8988T (cell line): ENCODE measurements around the gene MDK.

Source experiments
- DNase-seq: peaks from one replicate; pipeline ENCODE4 v3.0.0; 2011

Gene MDK

DNA sequence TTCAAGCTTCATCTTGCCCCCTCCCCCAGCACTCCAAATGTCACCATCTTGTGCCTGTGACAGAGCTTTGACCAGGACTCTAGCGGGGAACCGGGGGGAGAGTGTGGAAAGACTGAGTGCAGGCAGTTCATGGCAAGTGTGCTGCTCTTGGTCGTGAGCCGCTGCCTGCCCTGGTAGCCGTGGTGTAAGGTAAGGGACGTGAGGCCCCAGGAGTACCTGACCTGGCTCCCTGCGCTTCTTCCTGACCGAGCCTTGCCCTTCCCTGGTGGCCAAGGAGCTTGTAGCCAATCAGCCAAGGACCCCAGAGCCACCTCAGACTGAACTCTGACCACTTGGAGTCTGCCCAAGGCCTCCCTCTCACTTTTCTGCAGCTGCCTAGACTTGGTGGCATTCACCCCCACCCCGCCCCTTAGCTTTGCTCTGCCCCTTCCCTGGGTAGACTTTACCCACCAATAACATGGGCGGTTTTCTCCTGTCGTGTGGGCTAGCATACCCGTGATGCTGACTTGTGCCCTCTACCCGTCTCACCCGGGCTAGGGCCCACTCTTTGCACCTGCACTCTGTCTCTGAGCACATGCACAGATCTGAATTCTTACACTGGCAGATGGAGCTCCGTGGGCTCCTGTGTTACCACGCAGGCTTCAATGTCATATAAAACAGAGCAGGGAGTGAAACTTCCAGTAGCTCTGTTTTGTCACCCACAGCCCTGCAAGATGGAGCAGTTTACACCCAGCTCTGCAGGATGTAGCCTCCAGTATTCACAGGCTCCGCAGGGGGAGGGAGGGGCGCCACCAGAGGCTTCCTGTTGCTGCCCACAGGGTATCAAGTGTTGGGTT lies 32.7 kb upstream of the MDK start:
- no peak for DNase-seq

DNA sequence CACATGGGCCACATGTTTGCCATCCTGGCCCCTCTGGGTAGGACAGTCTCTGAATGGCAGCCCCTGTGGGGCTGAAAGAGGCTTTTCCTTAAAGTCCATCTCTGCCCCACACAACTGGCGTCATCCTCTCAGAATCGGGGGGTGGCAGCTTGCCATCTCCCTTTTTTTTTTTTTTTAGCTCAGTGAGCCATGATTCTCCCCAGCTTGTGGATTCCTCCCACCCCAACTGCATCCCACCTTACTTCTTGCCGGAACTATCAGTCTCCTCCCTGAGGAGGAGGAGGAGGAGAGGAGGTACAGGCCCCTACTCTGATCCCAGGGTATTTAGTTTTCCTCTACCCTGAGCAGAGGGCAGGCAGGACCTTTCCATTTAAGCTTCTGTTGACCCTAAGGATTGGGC lies 30.8 kb upstream of the MDK start:
- DNase-seq = no peak

DNA sequence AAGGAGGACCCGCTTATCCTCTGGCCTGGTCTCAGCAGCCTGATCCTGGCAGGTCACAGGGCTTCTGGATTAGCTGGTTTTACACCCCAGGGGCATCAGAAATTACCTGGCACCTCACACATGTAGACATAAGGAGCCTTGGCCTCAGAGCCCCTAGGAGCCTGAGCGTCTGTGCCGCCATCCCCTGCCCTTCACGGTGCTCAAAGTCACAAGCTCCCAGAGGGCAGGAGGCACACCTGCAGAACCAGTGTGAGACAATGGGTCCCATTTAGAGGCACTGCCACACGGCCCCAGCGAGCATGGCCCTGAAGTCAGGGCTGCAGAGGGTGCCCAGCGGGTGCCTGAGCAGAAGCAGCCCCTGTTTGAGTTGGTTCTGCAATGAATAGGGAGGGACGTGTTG lies 30.3 kb upstream of the MDK start:
- DNase-seq = no peak

DNA sequence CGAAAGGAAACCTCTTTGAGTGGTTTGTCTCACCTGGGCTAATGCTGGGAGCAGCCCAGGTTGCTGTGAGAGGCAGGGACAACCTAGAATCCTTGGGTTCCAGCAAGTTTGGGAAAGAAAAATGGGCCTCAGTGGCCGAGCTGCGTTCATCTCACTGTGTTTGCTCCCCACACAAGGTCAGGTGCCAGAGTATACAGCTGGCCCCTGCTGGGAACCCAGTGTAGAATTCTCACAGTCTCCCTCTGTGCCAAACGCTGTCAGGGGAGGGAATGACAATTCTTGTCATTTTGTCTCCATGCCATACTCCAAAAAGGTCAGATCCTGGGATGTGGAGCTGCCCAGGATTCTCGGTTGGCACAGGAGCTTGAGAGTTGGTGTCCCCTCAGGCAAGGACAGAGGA lies 29.9 kb upstream of the MDK start:
- DNase-seq = no peak

DNA sequence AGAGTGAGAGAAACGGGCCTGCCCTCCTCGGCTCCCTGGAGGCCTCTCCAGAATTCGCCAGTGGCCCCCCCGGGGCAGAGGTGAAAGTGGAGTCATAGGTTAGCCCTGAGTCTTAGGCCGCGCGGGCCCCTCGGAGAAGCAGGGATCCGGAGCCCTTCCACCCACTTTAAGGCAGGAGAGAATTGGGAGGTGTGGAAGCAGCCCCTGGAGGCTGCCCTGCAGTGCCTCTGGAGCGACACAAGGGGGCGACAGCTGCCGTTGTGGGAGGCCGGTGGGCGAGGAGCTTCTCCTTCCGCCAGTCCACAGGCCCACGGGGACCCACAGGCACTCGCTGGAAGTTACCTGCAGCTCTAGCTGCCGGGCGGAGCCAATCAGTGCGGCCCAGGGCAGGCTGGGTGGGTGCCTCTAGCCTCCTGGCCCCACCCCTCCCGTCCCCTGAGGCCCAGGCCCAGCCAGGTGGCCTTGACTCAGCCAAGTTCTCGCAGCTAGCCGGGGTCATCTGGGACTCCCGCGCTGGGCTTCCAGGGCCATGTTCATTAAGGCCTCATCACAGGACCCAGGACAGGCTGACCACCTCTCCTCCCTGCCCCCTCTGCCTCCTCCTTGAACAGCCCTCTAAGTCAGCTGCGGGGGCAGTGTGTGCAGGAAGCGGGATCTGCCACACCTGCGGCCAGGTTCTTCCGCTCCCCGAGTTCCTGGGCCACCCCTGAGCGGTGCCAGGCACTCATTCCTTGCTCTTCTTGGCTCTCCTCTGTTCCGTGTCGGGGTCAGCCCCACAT lies 29.2 kb upstream of the MDK start:
- peak; percentile 81 for DNase-seq

DNA sequence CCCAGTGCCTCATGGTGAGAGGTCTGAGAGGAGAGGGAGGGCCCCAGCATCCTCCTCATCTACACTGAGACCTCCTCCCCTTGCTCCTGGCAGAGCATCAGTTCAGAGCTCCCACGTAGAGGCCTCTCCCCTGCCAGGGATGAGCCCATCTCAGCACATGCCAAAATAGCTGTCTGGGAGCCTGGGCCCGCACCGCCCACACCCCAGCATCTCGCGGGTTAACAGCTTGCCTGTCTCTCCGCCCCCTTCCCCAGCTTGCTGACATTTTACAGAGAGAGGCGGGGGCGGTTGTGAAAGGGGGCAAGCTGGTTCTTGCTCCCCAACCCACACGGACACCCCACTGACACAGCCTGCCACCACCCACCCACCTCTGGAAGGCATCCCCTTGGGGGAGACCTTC lies 27.8 kb upstream of the MDK start:
- no peak for DNase-seq

DNA sequence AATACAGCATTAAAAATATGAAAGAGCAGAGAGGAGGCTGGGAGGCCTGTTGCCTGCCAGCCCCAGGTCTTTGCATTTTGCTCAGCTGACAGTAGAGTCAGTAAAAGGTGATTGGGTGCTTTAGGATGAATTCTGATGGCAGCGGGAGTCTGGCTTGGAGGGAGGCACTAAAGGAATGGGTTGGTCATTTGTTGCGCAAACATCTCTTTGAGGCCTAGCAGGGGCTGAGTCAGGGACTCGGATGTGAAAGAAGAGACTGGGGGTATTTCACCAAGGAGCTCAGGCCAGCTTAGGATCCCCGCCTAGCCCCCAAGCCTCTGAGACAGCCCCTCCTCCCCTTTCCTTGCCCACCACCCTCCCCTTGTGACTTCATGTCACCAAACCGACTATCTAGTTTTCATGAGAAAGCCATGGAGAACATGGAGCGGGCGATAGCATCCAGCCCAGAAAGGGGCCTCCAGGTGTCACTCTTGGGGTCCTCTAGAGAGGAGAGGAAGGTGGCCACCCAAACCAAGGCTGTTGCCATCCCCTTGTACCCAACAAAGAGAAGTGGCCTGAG lies 24.5 kb upstream of the MDK start:
- DNase-seq = no peak

DNA sequence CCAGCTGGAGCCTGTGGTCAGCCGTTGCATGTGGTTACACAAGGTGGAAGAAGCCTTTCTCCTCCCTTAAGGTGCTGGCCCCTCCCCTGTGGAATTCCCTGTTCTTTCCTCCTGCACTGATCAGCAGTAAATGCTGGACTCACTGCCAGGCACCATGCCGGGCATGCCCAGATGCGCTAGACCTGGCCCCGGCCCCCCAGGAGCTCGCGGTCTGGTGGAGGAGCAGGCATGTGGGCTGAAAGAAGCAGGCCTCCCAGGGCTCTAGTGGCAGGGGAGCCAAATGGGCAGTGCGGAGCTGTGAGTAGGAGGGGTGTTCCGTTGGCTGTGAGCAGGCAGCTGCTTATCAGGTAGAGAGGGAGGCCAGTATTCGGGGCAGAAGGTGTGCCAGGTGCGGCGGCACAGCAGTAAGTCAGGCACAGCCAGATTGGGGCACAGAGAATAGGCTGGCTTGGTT lies 24.0 kb upstream of the MDK start:
- DNase-seq = no peak

DNA sequence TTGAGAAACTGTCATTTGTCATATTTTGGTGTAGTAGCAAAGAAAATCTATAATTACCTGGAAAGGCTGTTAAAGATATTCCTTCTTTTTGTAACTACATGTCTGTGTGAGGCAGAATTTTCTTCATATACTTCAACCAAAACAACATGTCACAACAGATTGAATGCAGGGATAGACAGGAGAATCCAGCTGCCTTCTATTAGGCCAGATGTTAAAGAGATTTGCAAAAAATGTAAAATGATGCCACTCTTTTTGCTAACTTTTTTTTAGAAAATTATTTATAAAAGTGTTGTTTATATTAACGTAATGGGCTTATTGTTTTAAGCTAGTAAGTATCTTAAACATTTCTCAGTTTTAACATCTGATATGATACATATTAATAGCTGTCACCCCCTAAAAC lies 21.5 kb upstream of the MDK start:
- DNase-seq = no peak

DNA sequence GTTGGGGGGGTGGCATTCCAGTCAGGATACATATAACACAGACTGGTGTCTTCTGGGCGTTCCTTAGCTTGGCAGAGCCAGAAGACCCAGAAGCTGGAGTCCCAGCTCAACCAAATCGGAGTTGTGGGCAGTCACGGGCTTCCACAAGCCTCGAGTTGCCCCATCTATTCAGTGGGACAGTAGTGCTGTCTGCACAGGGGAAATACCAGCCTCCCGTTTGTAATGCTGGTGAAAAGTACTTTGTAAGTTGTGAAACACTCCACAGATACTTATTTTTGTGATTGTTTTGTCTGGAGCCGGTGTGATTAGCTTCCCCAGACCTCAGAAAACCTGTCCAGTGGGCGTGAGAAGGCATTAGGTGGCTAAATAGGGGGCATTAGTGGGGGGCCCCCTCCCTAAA lies 20.6 kb upstream of the MDK start:
- DNase-seq = no peak

DNA sequence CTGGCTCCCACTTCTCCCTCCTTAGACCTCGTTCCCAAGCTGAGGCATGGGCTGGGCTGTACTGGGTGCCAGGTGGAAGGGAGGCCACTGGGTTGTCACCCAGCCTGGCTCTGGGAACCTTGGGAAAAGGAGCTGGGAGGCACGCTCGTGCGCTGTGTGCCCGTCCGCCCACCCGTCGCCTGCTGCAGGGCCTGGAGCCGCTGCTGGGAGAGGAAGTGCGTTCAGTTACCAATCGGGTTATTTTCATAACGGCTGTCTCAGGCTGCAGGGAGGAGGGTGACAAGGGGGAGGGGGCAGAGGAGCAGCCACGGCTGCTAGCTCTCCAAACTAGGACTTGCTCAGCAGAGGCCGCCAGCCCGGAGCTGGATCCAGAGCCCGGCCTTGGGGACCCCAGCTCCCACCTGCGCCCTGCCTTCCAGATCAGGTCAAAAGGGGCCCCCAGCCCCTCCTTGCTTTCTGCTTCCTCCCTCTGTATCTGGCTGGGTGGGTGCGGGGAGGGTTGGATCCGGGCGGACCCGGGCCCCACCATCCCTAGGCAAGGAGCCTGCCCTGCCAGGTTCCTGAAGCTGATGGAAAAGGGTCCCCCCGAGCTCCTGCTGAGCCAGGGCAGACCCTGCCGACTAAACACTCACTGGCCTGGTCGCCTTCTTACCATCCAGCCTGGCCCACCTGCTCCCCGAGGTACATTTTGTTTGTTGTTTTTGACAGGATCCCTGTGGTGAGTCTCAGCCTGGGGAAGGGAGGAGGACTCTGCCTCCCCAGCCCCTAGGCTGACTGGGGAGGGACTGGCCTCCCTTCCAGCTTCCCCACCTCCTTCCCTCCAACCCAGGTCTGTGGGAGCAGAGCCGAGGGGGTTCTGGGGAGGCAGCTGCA lies 19.9 kb upstream of the MDK start:
- DNase-seq = no peak

DNA sequence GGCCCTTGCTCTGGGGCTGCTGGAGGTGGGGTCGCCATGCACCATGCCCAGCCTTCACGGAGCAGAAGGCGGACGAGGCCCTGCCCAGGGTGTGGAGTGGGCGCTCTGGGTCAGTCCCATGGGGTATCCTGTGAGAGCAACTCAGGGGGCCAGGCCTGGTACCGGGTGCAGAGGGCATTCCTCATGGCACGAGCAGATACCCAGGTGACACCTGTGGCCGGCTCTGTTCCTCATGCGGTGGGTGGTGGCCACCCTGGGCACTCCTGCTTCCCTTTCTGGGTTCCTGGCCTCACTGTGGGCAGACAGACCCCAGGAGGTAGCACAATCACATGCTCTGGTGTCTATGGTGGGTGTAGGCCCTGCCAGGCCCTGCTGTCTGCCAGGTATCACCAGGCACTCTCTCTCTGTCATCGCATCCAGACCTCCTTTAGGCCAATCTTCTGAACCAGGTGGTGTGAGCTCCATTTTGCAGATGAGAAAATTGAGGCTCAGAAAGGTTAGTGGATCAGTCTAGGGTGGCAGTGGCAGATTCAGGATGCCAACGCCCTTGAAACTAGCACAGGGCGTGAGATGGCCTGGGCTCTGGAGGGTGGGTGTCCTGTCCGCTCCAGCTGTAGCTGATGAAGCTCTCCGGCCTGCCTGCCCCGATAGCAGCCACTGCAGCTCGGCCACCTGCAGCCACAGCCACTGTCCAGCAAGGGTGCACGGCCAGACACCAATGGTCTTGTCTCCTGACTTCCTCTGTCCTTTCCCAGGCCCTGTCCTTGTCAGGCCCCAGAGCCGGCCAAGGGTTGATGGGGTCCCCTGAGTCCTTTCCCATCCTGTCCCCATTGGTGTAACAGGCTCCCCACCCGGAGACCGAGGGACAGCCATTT lies 19.1 kb upstream of the MDK start:
- DNase-seq = no peak

DNA sequence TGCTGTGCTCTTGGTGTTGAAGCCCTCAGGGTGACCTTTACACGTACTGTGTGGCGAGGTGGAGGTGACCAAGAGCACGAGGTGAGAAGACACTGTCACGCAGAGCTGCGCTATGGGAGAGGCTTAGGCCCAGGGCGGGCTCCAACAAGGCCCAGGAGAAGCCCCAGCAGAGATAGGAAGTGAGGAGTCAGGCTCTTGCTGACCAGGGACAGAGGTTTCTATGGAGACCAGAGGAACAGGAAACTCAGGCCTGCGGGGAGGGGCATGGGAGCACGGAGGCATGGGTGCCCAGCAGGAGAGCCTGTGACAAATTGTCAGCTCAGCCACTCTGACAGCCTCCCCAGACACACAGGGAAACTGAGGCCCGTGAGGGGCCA lies 18.4 kb upstream of the MDK start:
- DNase-seq = no peak

DNA sequence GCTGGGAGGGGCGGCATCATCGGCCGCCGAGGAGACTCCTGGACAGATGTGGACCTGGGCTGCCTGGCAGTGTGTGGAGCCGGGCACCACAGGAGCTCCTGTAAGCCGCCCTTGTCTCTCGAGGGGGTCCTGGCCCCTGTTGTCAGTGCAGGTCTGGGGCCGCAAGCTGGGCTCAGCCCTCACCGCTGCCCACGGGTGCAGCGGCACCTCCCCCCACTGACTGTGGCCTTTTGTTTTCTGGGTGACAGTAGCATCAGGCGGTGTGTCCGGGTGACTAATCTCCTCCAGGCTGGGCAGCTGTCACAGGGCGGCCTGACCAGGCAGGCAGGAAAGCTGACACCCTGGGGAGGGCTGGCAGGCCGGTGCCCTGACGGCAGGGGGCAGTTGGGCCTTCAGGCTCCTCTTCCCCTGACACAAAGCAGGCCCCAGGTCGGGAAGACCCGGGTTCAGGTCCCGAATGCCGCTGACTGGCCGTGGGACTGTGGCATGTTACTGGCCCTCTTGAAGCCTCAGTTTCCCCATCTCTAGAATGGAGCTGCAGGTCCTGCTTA lies 17.9 kb upstream of the MDK start:
- peak; percentile 92 for DNase-seq

DNA sequence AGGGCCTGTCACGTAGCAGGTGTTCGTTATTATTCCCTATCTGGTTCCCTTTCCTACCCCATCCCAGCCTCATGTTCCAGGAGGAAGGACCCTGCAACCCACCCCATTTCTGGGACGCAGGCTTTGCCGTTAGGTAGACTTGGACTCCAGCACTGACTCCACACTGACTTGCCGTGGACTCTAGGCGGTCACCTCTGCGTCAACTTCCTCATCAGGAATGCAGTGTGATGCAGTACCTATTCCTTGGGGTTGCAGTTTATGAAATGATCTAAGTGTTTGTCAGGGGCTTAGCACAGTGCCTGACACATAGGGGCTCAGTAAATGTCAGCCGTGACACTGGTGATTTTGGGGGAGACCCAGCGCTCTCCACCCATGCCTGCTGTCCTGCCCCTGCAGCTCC lies 17.4 kb upstream of the MDK start:
- no peak for DNase-seq

DNA sequence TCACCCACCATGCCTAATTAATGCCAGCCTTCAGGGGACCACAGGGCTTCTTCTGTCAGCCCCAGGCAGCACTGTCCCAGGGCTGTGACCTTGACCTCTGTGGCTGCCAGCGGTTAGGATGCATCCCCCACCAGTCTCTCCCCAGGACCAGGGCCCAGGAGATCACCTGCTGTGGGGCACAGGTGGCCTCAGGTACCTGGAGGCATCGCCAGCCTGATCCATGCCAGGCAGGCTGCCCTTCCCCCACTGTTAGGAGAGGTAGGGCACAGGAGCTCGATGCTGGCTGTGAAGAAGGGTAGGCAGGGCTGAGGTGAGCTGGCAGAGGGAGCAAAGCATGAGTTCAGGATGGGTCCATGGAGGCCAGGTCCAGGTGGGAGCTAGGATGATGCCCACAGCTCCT lies 16.7 kb upstream of the MDK start:
- DNase-seq = no peak

DNA sequence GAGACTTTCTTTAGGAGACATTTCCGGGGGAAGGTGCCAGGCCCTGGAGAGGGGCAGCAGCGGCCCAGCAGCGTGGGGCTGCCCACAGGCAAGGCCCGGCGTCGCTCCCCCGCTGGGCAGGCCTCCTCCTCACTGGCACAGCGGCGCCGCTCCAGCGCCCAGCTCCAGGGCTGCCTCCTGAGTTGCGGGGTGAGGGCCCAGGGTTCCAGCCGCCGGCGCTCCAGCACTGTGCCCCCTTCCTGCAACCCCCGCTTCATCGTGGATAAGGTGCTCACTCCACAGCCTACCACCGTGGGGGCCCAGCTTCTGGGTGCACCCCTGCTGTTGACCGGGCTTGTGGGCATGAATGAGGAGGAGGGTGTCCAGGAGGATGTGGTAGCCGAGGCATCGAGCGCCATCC lies 15.2 kb upstream of the MDK start:
- no peak for DNase-seq

DNA sequence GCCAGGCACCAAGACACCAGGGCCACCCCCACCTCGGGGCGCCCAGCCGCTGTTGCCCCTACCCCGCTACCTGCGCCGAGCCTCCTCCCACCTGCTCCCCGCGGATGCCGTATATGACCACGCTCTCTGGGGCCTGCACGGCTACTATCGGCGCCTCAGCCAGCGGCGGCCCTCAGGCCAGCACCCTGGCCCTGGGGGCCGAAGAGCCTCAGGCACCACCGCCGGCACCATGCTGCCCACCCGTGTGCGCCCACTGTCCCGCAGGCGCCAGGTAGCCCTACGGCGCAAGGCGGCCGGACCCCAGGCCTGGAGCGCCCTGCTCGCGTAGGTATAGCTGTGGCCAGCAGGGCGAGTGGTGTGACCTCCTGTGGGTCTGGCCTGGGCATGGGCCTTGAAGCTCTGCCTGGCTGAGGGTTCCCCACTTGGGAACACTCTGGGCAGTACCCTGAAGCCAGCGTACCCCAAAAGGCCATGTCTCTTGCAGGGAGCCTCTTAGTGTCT lies 14.8 kb upstream of the MDK start:
- no peak for DNase-seq

DNA sequence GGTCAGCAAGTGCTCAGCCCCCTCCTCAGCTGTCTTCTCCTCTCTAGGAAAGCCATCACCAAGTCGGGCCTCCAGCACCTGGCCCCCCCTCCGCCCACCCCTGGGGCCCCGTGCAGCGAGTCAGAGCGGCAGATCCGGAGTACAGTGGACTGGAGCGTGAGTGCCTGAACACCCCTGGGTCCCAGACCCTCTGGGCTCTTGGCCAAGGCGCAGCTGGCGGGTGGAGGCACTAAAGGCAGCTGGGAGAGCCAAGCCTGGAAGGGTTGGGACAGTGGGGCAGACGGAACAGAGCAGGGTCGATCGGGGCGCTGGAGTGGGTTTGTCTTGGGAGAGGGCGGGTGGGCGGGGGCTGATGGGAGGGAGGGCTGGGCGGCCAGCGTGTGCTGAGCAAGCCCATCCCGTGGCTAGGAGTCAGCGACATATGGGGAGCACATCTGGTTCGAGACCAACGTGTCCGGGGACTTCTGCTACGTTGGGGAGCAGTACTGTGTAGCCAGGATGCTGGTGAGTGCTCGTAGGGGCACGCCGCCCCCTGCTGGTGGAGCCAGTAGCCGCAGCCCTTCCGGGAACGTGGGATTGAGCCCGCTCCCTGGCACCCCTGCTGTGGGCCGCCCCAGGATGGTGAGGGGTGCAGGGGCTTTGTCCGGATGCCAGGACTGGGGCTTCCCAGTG lies 14.1 kb upstream of the MDK start:
- no peak for DNase-seq

DNA sequence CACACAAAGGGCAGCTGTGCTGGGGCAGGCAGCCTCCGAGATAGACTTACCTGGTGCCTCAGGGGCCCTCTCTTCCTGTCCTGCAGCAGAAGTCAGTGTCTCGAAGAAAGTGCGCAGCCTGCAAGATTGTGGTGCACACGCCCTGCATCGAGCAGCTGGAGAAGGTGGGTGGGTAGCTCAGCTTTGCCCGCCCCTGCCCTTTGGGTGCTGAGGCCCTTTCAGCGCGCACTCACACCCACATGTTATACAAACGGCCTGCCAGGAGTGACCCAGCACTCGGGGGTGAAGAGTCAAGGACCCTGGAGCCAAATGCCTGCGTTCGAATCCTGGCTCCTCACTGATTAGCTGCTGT lies 13.6 kb upstream of the MDK start:
- DNase-seq = no peak
